Caco-2 (cell line): ENCODE measurements around the gene GABRB1. TPM values are rescaled to one million over a fixed set of nuclear protein-coding genes. Genes with fewer than 3 reads are reported as not detected.

Experiments used
- BruUV-seq: library from RNA; stranded (reverse); fragments of 400-500 nt; replicated peaks from 2 replicates; lab custom pipeline; 2021; lab: Mats Ljungman, UMichigan
- CTCF ChIA-PET: fragments of 300-600 bp; sonication (Branson Sonifier 250); formaldehyde crosslinking; loops from one replicate; lab custom pipeline; 2022; ENCODE audit warnings: antibody characterized with exemption; lab: Charles Lee
- POLR2A ChIA-PET: fragments of 300-600 bp; sonication (Branson Sonifier 250); formaldehyde crosslinking; loops from one replicate; lab custom pipeline; 2022; ENCODE audit warnings: antibody characterized with exemption; lab: Charles Lee
- DNase-seq, 2 experiments: peaks; one replicate each; pipeline versions ENCODE4 v3.0.0 to v3.0.0-alpha.2; 2020 to 2022
- H3K27me3 ChIP-seq: replicated peaks from 2 replicates; pipeline ENCODE4 v1.6.0; 2011; ENCODE audit warnings: low read length; ENCODE audit not compliant: control insufficient read depth, insufficient read depth
- H3K36me3 ChIP-seq: 2 replicates; pipeline ENCODE4 v1.5.1; 2011; ENCODE audit warnings: low read length; ENCODE audit not compliant: control insufficient read depth, insufficient read depth
- H3K4me1 ChIP-seq: fragments of 250-450 bp; sonication (Bioruptor Pico); 2 replicates; pipeline ENCODE4 v1.5.1; 2020; ENCODE audit warnings: mild to moderate bottlenecking
- H3K4me3 ChIP-seq: 2 replicates; pipeline ENCODE4 v1.5.1; 2011; ENCODE audit warnings: low read depth, mild to moderate bottlenecking, control low read depth, low read length
- H3K9me3 ChIP-seq: fragments of 250-450 bp; sonication (Bioruptor Pico); 2 replicates; pipeline ENCODE4 v1.5.1; 2020; ENCODE audit warnings: mild to moderate bottlenecking, moderate library complexity
- H3K27ac Mint-ChIP-seq: one replicate; pipeline ENCODE4 v1.8.0; 2022; ENCODE audit warnings: mixed read lengths; ENCODE audit not compliant: unreplicated experiment
- H3K27me3 Mint-ChIP-seq: one replicate; pipeline ENCODE4 v1.8.0; 2022; ENCODE audit warnings: mixed read lengths; ENCODE audit not compliant: insufficient read depth, unreplicated experiment
- H3K36me3 Mint-ChIP-seq: one replicate; pipeline ENCODE4 v1.8.0; 2022; ENCODE audit warnings: mild to moderate bottlenecking, mixed read lengths; ENCODE audit not compliant: insufficient read depth, unreplicated experiment
- H3K4me1 Mint-ChIP-seq: one replicate; pipeline ENCODE4 v1.8.0; 2022; ENCODE audit warnings: low read depth, mixed read lengths; ENCODE audit not compliant: unreplicated experiment
- H3K4me3 Mint-ChIP-seq: one replicate; pipeline ENCODE4 v1.8.0; 2022; ENCODE audit warnings: mild to moderate bottlenecking, moderate library complexity, mixed read lengths; ENCODE audit not compliant: unreplicated experiment
- H3K9me3 Mint-ChIP-seq: one replicate; pipeline ENCODE4 v1.8.0; 2022; ENCODE audit warnings: mixed read lengths; ENCODE audit not compliant: unreplicated experiment
- CTCF ChIP-seq, 2 experiments: fragments of 200-600 bp in 1 of 2; IDR thresholded peaks; 1 replicate in 1 of 2; 2 replicates in 1 of 2; pipeline versions ENCODE4 v1.5.1 to v1.8.0; 2011 to 2022; ENCODE audit warnings: antibody characterized with exemption in 1 of 2, control low read depth in 1 of 2, inconsistent platforms in 1 of 2, low read depth in 1 of 2, low read length in 1 of 2, mild to moderate bottlenecking in 1 of 2, moderate library complexity in 1 of 2; ENCODE audit not compliant: insufficient read depth in 1 of 2, severe bottlenecking in 1 of 2, unreplicated experiment in 1 of 2
- intact Hi-C: fragments of 100-400 bp; cut with micrococcal nuclease; formaldehyde crosslinking; loops from one replicate; pipeline ENCODE4 v1.10.0; 2022; ENCODE audit not compliant: unreplicated experiment
- total RNA-seq: library from RNA; stranded (reverse); gene quantifications from 2 replicates; pipeline ENCODE4 v1.2.3, GENCODE V29; 2022

Gene GABRB1
- total RNA-seq, 1 experiment from 2014 or later: 10.3 TPM

DNA sequence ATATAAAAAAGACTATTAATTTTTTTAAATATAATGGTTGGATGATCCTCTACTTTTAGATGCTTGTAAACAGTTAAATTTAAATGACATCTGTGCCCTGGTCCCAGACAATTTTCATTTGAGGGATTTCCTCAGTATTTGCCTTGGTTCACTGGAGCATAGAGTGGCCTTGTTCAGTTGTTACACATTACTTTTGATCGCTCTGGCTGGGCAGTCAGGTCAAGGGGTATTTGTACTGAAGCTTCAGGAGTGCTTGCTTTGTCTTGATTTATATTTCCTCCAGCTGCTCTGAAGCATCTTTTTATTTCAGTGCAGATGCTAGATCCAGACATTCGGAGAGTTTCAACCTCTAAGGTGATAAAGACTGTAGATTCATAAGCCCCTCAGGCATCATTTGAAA lies 382.2 kb downstream of the GABRB1 start:
- no peak for DNase-seq
- Mint-ChIP-seq H3K9me3 (peaks cover 14% of the 10 kb centered on the region), H3K27ac (no peak overlapping the region), H3K4me1 (no peaks in the 10 kb centered on the region), H3K4me3 (no peak overlapping the region), H3K27me3 (no peaks in the 10 kb centered on the region), H3K36me3 (no peaks in the 10 kb centered on the region)
- POLR2A ChIA-PET: no interaction called here
- CTCF ChIA-PET: no interaction called here
- H3K27me3 ChIP-seq: no peaks in the 10 kb centered on the region
- H3K4me3 ChIP-seq: no peak overlapping the region
- peaks cover 15% of the 10 kb centered on the region for H3K4me1 ChIP-seq
- no TSS peak for BruUV-seq
- H3K36me3 ChIP-seq: no peaks in the 10 kb centered on the region
- intact Hi-C loops: no loop called here
- no peaks in the 10 kb centered on the region for H3K9me3 ChIP-seq
- TF ChIP-seq CTCF (IDR thresholded peaks at IDR 0.05; ENCODE audit: insufficient read depth in 1 of 2, low read depth in 1 of 2, low read length in 1 of 2, severe bottlenecking in 1 of 2, unreplicated experiment in 1 of 2): no peak

DNA sequence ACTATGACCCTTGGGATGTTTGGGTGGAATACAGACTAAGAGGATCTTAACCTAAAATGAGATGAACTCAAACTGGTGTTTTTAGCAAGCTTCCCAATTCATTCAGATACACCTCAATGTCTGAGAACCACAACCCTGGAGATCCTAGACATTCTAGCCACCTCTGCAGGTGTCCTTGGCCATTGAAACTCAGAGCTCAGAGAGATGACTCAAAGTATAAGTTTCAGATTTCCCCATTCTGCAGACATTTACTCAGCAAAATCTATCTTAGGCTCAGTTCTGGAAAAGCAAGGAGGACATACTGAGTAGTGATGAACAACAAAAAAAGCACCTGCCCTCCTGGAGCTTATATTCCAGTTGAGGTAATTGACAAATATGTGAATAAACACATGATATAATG lies 384.4 kb downstream of the GABRB1 start:
- Mint-ChIP-seq H3K36me3 (no peaks in the 10 kb centered on the region), H3K27ac (no peak overlapping the region), H3K4me1 (peaks cover 11% of the 10 kb centered on the region), H3K9me3 (peaks cover 14% of the 10 kb centered on the region), H3K27me3 (no peaks in the 10 kb centered on the region), H3K4me3 (no peak overlapping the region)
- POLR2A ChIA-PET: no interaction called here
- intact Hi-C loops: no loop called here
- no peaks in the 10 kb centered on the region for H3K36me3 ChIP-seq
- no peaks in the 10 kb centered on the region for H3K27me3 ChIP-seq
- BruUV-seq: no TSS peak
- H3K4me3 ChIP-seq: no peak overlapping the region
- H3K9me3 ChIP-seq: no peaks in the 10 kb centered on the region
- no peak for DNase-seq
- H3K4me1 ChIP-seq: peaks cover 37% of the 10 kb centered on the region
- TF ChIP-seq CTCF (IDR thresholded peaks at IDR 0.05; ENCODE audit: insufficient read depth in 1 of 2, low read depth in 1 of 2, low read length in 1 of 2, severe bottlenecking in 1 of 2, unreplicated experiment in 1 of 2): no peak
- CTCF ChIA-PET: no interaction called here

- CTCF ChIA-PET: no interaction called here
- Mint-ChIP-seq H3K4me3 (no peak overlapping the region), H3K36me3 (no peaks in the 10 kb centered on the region), H3K4me1 (peaks cover 19% of the 10 kb centered on the region), H3K27me3 (no peaks in the 10 kb centered on the region), H3K9me3 (peaks cover 28% of the 10 kb centered on the region), H3K27ac (no peak overlapping the region)
- no peak for TF ChIP-seq CTCF (IDR thresholded peaks at IDR 0.05; ENCODE audit: insufficient read depth in 1 of 2, low read depth in 1 of 2, low read length in 1 of 2, severe bottlenecking in 1 of 2, unreplicated experiment in 1 of 2)
- H3K4me3 ChIP-seq: no peak overlapping the region
- H3K36me3 ChIP-seq: no peaks in the 10 kb centered on the region
- peaks cover 44% of the 10 kb centered on the region for H3K4me1 ChIP-seq
- no peak for DNase-seq
- H3K9me3 ChIP-seq: no peaks in the 10 kb centered on the region
- no TSS peak for BruUV-seq
- intact Hi-C loops: no loop called here
- POLR2A ChIA-PET: no interaction called here
- no peaks in the 10 kb centered on the region for H3K27me3 ChIP-seq
Measured at GRCh38 chr4:47418147-47418546, 386.8 kb downstream of the GABRB1 start.
